ENCODE measurements around the gene NOB1.
"Not testable (repeated sequence)": the region's sequence is repeated elsewhere in the genome, so short reads cannot be mapped to it uniquely, and the experiment has no call there.

Gene NOB1

DNA sequence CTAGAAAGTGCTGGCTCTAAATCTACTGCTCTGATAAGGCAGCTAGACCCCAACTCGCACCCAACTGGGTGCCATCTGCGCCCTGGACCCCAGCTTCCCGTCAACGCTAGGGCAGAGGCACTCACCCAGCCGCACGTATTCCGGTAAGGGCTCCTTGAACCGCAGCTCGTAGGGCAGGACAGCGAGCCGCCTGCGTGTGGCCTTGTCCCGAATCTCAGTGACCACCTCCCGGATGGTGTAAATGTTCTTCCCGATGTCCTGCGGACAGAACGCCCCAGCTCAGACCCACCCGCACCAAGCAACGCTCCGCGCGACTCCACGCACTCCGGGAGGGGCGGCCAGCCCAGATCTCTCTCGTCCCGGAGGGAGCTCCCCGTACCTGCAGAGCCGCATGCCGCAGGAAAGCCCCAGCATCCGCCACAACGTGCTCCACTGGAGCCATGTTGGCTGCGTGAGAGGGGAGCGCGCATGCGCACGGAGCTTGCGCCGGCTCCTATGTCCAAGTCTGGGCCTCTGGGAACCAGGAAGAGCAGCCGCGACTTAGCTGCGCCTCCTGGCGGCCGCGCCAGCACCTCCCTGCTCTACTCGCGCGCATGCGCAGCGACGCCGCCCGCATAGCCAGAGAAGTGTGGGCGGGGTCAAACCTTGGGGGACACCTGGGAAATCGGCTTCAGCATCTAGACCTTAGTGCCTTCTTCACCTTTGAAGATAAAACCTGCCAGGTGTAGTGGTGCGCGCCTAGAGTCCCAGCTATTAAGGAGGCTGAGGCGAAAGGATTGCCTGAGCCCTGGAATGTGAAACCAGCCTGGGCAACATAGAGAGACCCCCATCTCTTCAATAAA, at the start of gene NOB1:
TSS of gene NOB1 (minus strand) at position 458 of the 842 bp plus-strand sequence. CDS start at position 442, 16 bp downstream.
- peak; percentile 90 to 96 for DNase-seq (ENCODE audit: low read depth in 2 of 2)

GRCh38 chr16:69804297-69804696, 49.6 kb upstream of the NOB1 start:
- DNase-seq (ENCODE audit: low read depth in 2 of 2), result no peak

DNA sequence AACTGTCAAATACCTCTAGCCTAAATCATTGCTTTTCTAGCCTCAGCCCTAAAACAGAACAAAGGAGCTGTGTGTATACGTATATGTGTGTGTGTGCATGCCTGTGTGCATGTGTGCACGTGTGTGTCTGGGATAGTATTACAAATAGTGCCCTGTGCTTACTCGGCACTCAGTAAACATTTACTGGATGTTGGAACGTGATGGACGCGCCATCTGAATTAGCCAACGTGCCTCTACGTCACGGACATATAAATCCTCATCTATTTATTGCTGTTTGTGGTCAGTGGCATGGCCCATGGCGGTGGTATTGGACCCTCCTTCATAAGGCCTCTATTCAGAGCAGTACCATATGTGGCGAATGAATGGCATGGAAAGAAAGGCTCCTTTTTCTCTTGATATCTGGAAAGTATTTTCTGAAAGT, 44.9 kb upstream of the NOB1 start:
- DNase-seq (ENCODE audit: low read depth in 2 of 2), result no peak

DNA sequence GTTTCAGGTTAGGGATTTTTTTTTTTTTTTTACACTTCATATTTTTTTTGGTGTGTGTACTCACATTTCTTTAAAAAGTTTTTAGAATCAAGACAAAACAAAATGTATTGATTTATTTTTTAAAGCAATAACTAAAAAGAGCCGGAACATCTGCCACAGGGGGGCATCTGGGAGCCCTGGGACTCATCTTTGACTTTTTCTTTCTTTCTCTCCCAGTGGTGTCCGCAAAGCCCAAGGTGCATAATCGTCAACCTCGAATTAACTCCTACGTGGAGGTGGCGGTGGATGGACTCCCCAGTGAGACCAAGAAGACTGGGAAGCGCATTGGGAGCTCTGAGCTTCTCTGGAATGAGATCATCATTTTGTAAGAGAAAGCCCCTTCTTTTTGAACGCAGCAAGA, 43.7 kb upstream of the NOB1 start:
- DNase-seq (ENCODE audit: low read depth in 2 of 2), result no peak

DNA sequence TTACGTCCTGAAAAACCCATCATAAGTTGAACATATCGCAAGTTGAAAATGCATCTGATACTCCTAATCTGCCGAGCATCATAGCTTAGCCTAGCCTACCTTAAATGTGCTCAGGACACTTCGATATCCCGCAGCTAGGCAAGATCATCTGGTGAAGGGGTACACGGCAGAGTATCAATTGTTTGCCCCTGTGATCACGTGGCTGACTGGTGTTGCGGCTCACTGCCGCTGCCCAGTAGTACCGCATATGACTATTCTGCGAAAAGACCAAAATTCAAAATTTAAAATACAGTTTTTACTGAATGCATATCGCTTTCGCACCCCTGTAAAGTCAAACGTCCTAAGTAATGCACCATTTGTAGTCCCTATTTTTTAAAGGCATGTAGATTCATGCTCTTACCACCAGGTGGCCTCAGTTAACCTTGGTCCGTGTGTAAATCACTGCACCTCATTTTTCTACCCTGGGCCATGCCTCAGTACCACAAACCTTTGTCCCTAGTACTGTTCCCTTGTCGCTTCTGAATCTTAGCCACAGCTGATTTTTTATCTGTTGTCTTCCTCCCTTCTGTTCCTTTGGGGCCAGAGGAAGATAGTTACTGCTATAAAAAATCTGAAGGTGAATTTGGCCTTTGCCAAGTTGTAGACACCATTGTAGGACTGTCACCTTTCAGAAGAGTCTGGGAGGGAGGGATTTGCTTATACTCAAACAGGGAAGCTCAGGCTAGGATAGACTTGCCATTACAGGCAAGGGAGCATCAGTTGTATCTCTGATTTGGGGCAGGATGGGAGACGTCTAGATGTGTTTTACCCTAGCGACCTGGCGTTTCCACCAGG, 41.8 kb upstream of the NOB1 start:
- no peak for DNase-seq (ENCODE audit: low read depth in 2 of 2)

GRCh38 chr16:69794486-69794885, 39.8 kb upstream of the NOB1 start:
- no peak for DNase-seq (ENCODE audit: low read depth in 2 of 2)

DNA sequence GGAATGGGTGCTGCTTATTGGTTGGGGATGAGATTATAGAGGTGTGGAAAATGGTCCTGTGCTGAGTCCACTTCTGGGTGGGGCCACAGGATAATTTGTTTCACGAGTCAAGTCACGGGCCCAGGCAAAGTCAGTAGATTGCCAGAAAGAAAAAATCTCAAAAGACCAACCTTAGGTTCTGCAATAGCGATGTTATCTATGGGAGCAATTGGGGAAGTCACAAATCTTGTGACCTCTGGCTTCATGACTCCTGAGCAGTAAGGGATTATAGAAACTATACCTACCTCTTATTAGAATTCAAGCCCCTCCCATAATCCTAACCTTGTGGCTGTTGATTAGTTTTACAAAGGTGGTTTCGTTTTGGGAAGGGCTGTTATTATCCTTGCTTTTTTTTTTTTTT, 38.8 kb upstream of the NOB1 start:
- DNase-seq (ENCODE audit: low read depth in 2 of 2), result no peak

DNA sequence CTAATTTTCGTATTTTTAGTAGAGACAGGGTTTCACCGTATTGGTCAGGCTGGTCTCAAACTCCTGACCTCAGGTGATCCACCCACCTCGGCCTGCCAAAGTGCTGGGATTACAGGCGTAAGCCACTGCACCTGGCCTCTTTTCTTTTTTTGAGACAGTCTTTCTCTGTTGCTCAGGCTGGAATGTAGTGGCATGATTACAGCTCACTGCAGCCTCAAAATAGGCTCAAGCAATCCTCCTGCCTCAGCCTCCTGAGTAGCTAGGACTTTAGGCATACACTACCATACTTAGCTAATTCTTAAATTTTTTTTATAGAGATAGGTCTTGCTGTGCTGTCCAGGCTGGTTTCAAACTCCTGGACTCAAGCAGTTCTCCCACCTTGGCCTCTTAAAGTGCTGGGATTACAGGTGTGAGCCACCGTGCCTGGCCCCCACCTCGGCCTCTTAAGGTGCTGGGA, 36.7 kb upstream of the NOB1 start:
- DNase-seq (ENCODE audit: low read depth in 2 of 2), result not testable (repeated sequence)

DNA sequence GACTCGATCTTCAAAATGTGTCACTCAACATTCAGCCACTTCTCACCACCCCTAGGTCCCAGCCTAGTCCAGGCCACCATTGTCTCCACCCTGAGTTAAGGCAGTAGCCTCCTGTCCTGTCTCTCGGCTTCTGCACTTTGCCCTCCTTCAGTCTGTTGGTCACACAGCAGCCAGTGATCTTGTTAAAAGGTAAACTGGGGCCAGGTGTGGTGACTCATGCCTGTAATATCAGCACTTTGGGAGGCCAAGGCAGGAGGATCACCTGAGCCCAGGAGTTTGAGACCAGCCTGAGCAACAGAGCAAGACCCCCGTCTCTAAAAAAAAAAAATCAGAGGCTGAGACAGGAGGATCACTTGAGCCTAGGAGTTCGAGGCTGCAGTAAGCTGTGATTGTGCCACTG, 33.2 kb upstream of the NOB1 start:
- DNase-seq (ENCODE audit: low read depth in 2 of 2), result no peak

- DNase-seq (ENCODE audit: low read depth in 2 of 2), result no peak
Measured at GRCh38 chr16:69784586-69784985, 29.9 kb upstream of the NOB1 start.

DNA sequence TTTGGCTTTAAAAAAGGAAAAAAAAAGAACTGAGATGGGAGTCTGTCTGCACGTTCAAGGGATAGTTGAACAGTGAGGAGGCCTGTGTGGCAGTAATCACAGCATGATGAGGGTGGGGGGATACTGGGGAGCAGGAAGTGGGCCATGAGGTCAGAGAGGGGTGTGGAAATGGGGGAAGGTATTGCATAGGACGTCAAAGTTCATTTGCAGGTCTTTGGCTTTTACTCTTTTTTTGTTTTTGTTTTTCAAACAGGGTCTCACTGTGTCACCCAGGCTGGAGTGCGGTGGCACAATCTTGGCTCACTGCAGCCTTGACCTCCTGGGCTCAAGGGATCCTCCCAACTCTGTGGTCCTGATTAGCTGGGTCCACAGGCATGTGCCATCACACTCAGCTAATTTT, 26.4 kb upstream of the NOB1 start:
- no peak for DNase-seq (ENCODE audit: low read depth in 2 of 2)

DNA sequence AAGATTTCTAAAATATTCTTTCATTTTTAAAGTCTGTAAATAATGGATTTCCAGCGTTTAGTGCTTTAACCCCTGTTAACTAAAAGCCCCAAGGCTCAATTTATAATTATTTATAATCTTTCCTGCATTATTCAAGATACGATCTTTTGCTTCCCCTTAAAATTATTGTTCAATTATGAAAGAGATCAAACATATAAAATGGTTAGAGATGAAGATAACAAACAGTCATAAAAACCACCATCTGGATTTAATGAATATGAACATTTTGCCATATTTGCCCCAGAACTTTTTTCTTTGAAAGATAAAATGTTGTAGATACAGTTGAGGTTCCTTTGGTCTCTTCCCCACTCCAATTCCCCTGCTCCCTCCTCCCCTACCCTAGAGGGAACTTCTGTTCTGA, 25.0 kb upstream of the NOB1 start:
- DNase-seq (ENCODE audit: low read depth in 2 of 2), result no peak

DNA sequence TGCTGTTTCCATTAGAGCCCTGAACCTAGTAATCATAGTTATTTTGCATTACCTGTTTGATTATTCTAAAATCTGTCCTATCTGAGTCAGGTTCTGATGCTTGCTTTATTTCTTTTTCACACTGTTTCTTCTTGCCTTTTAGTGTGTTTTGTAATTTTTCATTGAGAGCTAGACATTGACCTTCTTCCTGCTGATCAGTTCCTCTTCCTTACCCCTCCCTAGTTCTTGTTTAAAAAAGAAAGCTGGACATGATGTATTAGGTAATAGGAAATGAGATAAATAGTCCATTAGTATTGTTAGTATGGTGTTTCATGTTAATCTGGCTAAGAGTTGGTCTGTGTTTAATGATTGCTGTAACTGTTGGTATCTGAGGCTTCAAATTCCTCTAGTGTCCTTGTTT, 20.8 kb upstream of the NOB1 start:
- no peak for DNase-seq (ENCODE audit: low read depth in 2 of 2)

GRCh38 chr16:69773260-69773947, 18.7 kb upstream of the NOB1 start:
- DNase-seq (ENCODE audit: low read depth in 2 of 2), result no peak

GRCh38 chr16:69771651-69771967, 16.9 kb upstream of the NOB1 start:
- DNase-seq (ENCODE audit: low read depth in 2 of 2), result no peak

DNA sequence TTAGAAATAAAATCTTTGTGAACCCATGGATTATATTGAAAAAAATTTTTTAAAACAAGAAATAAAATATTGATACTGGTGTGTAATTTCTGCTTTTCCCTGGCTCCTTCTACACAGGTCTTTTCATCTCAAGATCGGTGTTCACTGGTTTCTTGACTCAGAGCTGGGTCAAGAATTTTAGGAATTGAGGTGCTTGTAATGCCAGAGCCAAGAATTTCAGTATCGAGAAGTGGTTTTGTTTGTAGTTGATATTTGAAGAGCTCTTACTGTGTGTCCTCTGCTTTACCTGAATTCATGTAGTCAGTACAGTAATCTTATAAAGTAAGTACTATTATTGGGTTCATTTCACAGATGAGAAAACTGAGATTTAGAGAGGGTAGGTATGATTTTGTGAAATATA, 14.7 kb upstream of the NOB1 start:
- no peak for DNase-seq (ENCODE audit: low read depth in 2 of 2)

DNA sequence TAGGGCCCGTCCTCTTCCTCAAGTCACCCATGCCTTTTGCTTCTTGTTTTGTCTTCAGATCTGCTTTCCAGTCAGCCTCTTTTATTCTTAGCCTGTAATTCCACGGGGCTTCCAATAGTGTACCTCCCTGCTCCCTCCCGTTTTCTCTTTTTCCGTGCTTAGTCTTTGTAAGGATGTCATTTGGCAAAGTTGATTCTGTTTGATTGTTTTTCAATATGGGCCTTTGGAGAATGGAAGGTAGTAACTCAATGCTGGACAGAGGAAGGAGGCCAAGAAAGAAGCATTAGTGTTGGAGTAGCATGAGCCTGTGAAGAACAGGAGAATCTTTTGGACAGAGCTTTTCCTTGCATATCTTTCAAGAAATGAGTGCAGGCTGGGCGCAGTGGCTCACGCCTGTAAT, 13.9 kb upstream of the NOB1 start:
- no peak for DNase-seq (ENCODE audit: low read depth in 2 of 2)

- no peak for DNase-seq (ENCODE audit: low read depth in 2 of 2)
Measured at GRCh38 chr16:69767459-69768229, 12.9 kb upstream of the NOB1 start.

DNA sequence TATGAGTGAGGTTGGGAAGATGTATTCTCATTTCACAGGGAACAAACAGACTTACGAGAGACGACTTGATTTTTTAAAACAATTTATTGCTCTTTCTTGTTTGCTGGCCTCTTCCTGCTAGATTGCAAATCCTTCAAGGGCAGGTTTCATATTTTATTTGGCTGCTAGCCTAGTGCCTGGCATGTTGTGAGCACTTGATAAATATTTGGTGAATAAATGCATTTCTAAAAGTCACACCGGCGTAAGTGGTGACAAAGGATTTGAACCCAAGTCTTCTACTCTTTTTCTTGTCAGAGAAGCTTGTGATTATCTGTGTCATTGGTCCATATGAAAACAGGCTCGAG, 8.8 kb upstream of the NOB1 start:
- no peak for DNase-seq (ENCODE audit: low read depth in 2 of 2)

DNA sequence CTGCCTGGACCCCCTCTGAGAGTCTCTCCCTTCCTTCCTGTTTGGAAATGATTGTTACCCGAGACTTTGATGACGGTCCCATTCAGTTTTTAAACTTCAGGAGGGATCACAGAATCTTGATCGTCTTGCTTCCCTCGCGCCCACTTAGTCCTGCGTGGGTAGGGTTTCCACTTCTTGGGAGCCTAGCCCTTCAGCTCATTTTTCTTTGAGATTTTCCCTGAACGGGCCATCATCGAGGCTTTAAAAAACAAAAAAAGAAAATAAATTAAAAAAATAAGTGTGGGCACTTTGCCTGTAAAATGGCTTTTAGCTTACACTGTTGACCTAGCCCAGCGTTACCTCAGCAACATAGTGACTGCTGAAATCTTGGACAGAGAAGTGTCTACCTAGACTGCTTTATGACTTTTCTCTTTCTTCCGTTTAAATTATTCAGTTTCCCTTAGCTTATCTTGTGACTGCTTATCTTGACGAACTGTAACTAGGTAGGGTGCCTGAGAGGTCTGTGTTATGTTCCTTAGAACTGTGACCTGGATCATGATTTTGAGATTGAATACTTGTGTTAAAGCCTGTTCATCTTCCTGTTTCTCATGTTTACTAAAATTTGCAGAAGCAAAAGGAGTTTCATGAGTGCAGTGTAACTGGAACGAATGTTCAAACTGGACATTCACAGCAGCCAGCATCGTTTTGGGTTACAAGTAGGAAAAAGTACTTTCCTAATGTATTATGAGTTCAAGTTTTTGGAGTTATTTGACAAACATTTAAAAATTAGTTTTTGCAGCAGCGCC, 8.3 kb upstream of the NOB1 start:
- no peak for DNase-seq (ENCODE audit: low read depth in 2 of 2)
